Liver (tissue), 9 donors: ENCODE data around the gene RAB38. TPM values are rescaled to one million over a fixed set of nuclear protein-coding genes. Genes with fewer than 3 reads are reported as not detected.

ENCODE experiments used
- DNase-seq: peaks from one replicate; pipeline ENCODE4 v3.0.0-alpha.2; 2017; ENCODE audit warnings: low spot score
- H3K27ac ChIP-seq, 2 donors: one replicate each; pipeline ENCODE4 v1.7.0; 2013; ENCODE audit warnings: inconsistent platforms in 2 of 2, low read length in 2 of 2, control low read depth in 1 of 2, low read depth in 1 of 2, mild to moderate bottlenecking in 1 of 2
- H3K27me3 ChIP-seq, 4 donors: one replicate each; pipeline versions ENCODE4 v1.6.1 to v1.7.0; 2013; ENCODE audit warnings: low read length in 3 of 4, inconsistent platforms in 1 of 4, mild to moderate bottlenecking in 1 of 4, moderate library complexity in 1 of 4; ENCODE audit not compliant: control insufficient read depth in 4 of 4, insufficient read depth in 4 of 4
- H3K36me3 ChIP-seq, 4 donors: one replicate each; pipeline versions ENCODE4 v1.6.1 to v1.7.0; 2013; ENCODE audit warnings: low read length in 3 of 4, mild to moderate bottlenecking in 3 of 4, low read depth in 1 of 4, moderate library complexity in 1 of 4; ENCODE audit not compliant: control insufficient read depth in 4 of 4, insufficient read depth in 3 of 4
- H3K4me1 ChIP-seq, 4 donors: one replicate each; pipeline versions ENCODE4 v1.6.1 to v1.7.0; 2013; ENCODE audit warnings: low read length in 3 of 4, mild to moderate bottlenecking in 3 of 4, moderate library complexity in 1 of 4; ENCODE audit not compliant: control insufficient read depth in 4 of 4, insufficient read depth in 4 of 4
- H3K4me3 ChIP-seq, 3 donors: one replicate each; pipeline versions ENCODE4 v1.6.1 to v1.7.0; 2013; ENCODE audit warnings: low read length in 3 of 3, control low read depth in 1 of 3, low read depth in 1 of 3, mild to moderate bottlenecking in 1 of 3
- H3K9ac ChIP-seq, 2 donors: one replicate each; pipeline ENCODE4 v1.7.0; 2013; ENCODE audit warnings: low read length in 2 of 2, mild to moderate bottlenecking in 2 of 2, moderate library complexity in 2 of 2, control low read depth in 1 of 2, low read depth in 1 of 2
- H3K9me3 ChIP-seq, 4 donors: one replicate each; pipeline versions ENCODE4 v1.6.1 to v1.7.0; 2013; ENCODE audit warnings: low read length in 3 of 4; ENCODE audit not compliant: control insufficient read depth in 4 of 4
- EGR1 ChIP-seq, 2 donors: IDR thresholded peaks; 2 replicates each; pipeline ENCODE4 v1.6.1; 2016 to 2018; ENCODE audit warnings: antibody characterized with exemption in 2 of 2, low read depth in 2 of 2
- FOXA1 ChIP-seq: IDR thresholded peaks from 2 replicates; pipeline ENCODE4 v1.6.1; 2016; ENCODE audit warnings: antibody characterized with exemption
- FOXA2 ChIP-seq: IDR thresholded peaks from 2 replicates; pipeline ENCODE4 v1.6.1; 2016; ENCODE audit warnings: antibody characterized with exemption
- GABPA ChIP-seq, 2 donors: IDR thresholded peaks in 1 of 2; conservative IDR thresholded peaks in 1 of 2; 2 replicates each; pipeline ENCODE4 v1.6.1; 2016; ENCODE audit warnings: antibody characterized with exemption in 2 of 2, mild to moderate bottlenecking in 1 of 2, moderate library complexity in 1 of 2
- HNF4A ChIP-seq, 2 donors: conservative IDR thresholded peaks; 2 replicates each; pipeline ENCODE4 v1.6.1; 2016; ENCODE audit warnings: antibody characterized with exemption in 2 of 2, mild to moderate bottlenecking in 2 of 2
- HNF4G ChIP-seq: IDR thresholded peaks from 2 replicates; pipeline ENCODE4 v1.6.1; 2016; ENCODE audit warnings: antibody characterized with exemption
- JUND ChIP-seq, 2 donors: IDR thresholded peaks; 2 replicates each; pipeline ENCODE4 v1.6.1; 2016; ENCODE audit warnings: antibody characterized with exemption in 2 of 2
- NR2F2 ChIP-seq: IDR thresholded peaks from 2 replicates; pipeline ENCODE4 v1.6.1; 2016; ENCODE audit warnings: antibody characterized with exemption
- RAD21 ChIP-seq, 2 donors: IDR thresholded peaks; 2 replicates each; pipeline ENCODE4 v1.6.1; 2016; ENCODE audit warnings: antibody characterized with exemption in 2 of 2, mild to moderate bottlenecking in 2 of 2
- RXRA ChIP-seq, 2 donors: IDR thresholded peaks; 2 replicates each; pipeline ENCODE4 v1.6.1; 2017 to 2018; ENCODE audit warnings: antibody characterized with exemption in 2 of 2, mild to moderate bottlenecking in 1 of 2
- SP1 ChIP-seq: IDR thresholded peaks from 2 replicates; pipeline ENCODE4 v1.6.1; 2018; ENCODE audit warnings: antibody characterized with exemption, mild to moderate bottlenecking
- TAF1 ChIP-seq: conservative IDR thresholded peaks from 2 replicates; pipeline ENCODE4 v1.6.1; 2016; ENCODE audit warnings: antibody characterized with exemption, mild to moderate bottlenecking
- YY1 ChIP-seq: IDR thresholded peaks from 2 replicates; pipeline ENCODE4 v1.6.1; 2016; ENCODE audit warnings: antibody characterized with exemption, mild to moderate bottlenecking
- WGBS: extraction: QIAGEN DNeasy Blood & Tissue Kit; methylation state at CpG from one replicate; pipeline ENCODE4 v1.1.7; 2013; 5-methylcytosine and 5-hydroxymethylcytosine counted together
- polyA plus RNA-seq, 2 donors: library from polyadenylated mRNA; stranded (reverse) in 1 of 2; unstranded in 1 of 2; fragments of 200-250 nt in 1 of 2; fragments of >200 nt in 1 of 2; fragmentation: Nextera tagmentation in 1 of 2; extraction: Ambion mirVana in 1 of 2; gene quantifications; one replicate each; pipeline versions ENCODE4 v1.2.1 to v1.2.3, GENCODE V29; 2013 to 2015
- total RNA-seq, 2 donors: library from RNA; depleted of rRNA; stranded (reverse); fragments of >200 nt; gene quantifications; one replicate each; pipeline ENCODE4 v1.2.3, GENCODE V29; 2014
- TF ChIP-seq, protein P1 (sequence below): IDR thresholded peaks from 2 replicates; pipeline ENCODE4 v1.6.1; 2016; ENCODE audit warnings: antibody characterized with exemption
- TF ChIP-seq, protein P2 (sequence below): IDR thresholded peaks from 2 replicates; pipeline ENCODE4 v1.6.1; 2016; ENCODE audit warnings: antibody characterized with exemption
- TF ChIP-seq, protein P3 (sequence below): IDR thresholded peaks from 2 replicates; pipeline ENCODE4 v1.6.1; 2016; ENCODE audit warnings: antibody characterized with exemption, mild to moderate bottlenecking
- TF ChIP-seq, protein P4 (sequence below): IDR thresholded peaks from 2 replicates; pipeline ENCODE4 v1.6.1; 2016; ENCODE audit warnings: antibody characterized with exemption
- TF ChIP-seq, protein P5 (sequence below): fragments of 150-350 bp; IDR thresholded peaks from 2 replicates; pipeline ENCODE4 v1.5.1; 2017; ENCODE audit warnings: improper control_type of control experiment, low read depth, low read length; ENCODE audit not compliant: missing input control
- donor health status: healthy.
- donor health status: healthy.
- donor health status: healthy.
- donor health status: healthy.
- donor health status: healthy.

RAB38 gene
- total and polyA plus RNA-seq, 4 donors: 0.32 to 2.2 (median 0.48) TPM

DNA sequence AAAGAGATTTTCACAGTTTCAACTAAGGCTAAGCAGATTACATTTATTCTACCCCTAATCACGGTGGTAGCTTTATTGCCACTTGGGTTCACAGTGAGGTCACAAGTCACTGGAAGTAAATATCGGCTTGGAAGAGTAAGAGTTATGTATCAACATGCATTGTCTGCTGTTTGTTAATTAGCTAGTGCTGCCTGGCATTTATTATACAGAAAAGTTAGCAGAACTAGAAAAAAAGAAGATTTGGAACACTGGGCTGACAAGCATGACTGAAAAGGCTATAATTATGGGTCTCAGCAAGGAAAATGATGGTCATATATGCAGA, 13.7 kb upstream of the RAB38 start:
- Histone ChIP-seq H3K9ac (no peak overlapping the region), H3K36me3 (no peaks in the 10 kb centered on the region), H3K27me3 (peaks cover 0 to 2% (median 0%) of the 10 kb centered on the region in 4 donors), H3K4me3 (no peak overlapping the region), H3K9me3 (no peaks in the 10 kb centered on the region), H3K4me1 (no peaks in the 10 kb centered on the region), H3K27ac (no peak overlapping the region)
- 24% methylated on average over 2 of the region's 2 CpGs for WGBS
- no peak for DNase-seq
- no peak for TF ChIP-seq HNF4A (conservative IDR thresholded peaks at IDR 0.05)
- TF ChIP-seq NR2F2: no peak
- TF ChIP-seq, protein P1, sequence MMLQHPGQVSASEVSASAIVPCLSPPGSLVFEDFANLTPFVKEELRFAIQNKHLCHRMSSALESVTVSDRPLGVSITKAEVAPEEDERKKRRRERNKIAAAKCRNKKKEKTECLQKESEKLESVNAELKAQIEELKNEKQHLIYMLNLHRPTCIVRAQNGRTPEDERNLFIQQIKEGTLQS: no peak
- TF ChIP-seq, protein P2, sequence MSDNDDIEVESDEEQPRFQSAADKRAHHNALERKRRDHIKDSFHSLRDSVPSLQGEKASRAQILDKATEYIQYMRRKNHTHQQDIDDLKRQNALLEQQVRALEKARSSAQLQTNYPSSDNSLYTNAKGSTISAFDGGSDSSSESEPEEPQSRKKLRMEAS: no peak
- no peak for TF ChIP-seq RXRA (IDR thresholded peaks at IDR 0.05)
- no peak for TF ChIP-seq YY1
- TF ChIP-seq, protein P3, sequence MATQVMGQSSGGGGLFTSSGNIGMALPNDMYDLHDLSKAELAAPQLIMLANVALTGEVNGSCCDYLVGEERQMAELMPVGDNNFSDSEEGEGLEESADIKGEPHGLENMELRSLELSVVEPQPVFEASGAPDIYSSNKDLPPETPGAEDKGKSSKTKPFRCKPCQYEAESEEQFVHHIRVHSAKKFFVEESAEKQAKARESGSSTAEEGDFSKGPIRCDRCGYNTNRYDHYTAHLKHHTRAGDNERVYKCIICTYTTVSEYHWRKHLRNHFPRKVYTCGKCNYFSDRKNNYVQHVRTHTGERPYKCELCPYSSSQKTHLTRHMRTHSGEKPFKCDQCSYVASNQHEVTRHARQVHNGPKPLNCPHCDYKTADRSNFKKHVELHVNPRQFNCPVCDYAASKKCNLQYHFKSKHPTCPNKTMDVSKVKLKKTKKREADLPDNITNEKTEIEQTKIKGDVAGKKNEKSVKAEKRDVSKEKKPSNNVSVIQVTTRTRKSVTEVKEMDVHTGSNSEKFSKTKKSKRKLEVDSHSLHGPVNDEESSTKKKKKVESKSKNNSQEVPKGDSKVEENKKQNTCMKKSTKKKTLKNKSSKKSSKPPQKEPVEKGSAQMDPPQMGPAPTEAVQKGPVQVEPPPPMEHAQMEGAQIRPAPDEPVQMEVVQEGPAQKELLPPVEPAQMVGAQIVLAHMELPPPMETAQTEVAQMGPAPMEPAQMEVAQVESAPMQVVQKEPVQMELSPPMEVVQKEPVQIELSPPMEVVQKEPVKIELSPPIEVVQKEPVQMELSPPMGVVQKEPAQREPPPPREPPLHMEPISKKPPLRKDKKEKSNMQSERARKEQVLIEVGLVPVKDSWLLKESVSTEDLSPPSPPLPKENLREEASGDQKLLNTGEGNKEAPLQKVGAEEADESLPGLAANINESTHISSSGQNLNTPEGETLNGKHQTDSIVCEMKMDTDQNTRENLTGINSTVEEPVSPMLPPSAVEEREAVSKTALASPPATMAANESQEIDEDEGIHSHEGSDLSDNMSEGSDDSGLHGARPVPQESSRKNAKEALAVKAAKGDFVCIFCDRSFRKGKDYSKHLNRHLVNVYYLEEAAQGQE: no peak
- no peak for TF ChIP-seq TAF1
- TF ChIP-seq RAD21 (IDR thresholded peaks at IDR 0.05): no peak
- no peak for TF ChIP-seq FOXA1
- TF ChIP-seq, protein P4, sequence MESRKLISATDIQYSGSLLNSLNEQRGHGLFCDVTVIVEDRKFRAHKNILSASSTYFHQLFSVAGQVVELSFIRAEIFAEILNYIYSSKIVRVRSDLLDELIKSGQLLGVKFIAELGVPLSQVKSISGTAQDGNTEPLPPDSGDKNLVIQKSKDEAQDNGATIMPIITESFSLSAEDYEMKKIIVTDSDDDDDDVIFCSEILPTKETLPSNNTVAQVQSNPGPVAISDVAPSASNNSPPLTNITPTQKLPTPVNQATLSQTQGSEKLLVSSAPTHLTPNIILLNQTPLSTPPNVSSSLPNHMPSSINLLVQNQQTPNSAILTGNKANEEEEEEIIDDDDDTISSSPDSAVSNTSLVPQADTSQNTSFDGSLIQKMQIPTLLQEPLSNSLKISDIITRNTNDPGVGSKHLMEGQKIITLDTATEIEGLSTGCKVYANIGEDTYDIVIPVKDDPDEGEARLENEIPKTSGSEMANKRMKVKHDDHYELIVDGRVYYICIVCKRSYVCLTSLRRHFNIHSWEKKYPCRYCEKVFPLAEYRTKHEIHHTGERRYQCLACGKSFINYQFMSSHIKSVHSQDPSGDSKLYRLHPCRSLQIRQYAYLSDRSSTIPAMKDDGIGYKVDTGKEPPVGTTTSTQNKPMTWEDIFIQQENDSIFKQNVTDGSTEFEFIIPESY: no peak
- TF ChIP-seq GABPA (IDR thresholded peaks at IDR 0.05 in 1 of 2, conservative IDR thresholded peaks at IDR 0.05 in 1 of 2): no peak
- no peak for TF ChIP-seq HNF4G
- no peak for TF ChIP-seq SP1
- TF ChIP-seq EGR1 (IDR thresholded peaks at IDR 0.05; ENCODE audit: low read depth in 2 of 2): no peak
- TF ChIP-seq, protein P5, sequence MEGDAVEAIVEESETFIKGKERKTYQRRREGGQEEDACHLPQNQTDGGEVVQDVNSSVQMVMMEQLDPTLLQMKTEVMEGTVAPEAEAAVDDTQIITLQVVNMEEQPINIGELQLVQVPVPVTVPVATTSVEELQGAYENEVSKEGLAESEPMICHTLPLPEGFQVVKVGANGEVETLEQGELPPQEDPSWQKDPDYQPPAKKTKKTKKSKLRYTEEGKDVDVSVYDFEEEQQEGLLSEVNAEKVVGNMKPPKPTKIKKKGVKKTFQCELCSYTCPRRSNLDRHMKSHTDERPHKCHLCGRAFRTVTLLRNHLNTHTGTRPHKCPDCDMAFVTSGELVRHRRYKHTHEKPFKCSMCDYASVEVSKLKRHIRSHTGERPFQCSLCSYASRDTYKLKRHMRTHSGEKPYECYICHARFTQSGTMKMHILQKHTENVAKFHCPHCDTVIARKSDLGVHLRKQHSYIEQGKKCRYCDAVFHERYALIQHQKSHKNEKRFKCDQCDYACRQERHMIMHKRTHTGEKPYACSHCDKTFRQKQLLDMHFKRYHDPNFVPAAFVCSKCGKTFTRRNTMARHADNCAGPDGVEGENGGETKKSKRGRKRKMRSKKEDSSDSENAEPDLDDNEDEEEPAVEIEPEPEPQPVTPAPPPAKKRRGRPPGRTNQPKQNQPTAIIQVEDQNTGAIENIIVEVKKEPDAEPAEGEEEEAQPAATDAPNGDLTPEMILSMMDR: no peak
- no peak for TF ChIP-seq FOXA2
- no peak for TF ChIP-seq JUND (IDR thresholded peaks at IDR 0.05)
